Endothelial cell of umbilical vein (primary cell): ENCODE data around the gene ADIPOQ. TPM values are rescaled to one million over a fixed set of nuclear protein-coding genes. Genes with fewer than 3 reads are reported as not detected.

Source experiments
- BruUV-seq: library from RNA; stranded (reverse); fragments of 400-500 nt; replicated peaks from 2 replicates; lab custom pipeline; 2021; lab: Mats Ljungman, UMichigan
- CTCF ChIA-PET: fragments of 300-600, 350-600 bp; sonication (Branson Sonifier 250); formaldehyde crosslinking; loops from one replicate; lab custom pipeline; 2021; ENCODE audit warnings: antibody characterized with exemption, inconsistent platforms; lab: Charles Lee
- POLR2A ChIA-PET: fragments of 300-600, 350-600 bp; sonication (Branson Sonifier 250); formaldehyde crosslinking; loops from one replicate; lab custom pipeline; 2021; ENCODE audit warnings: antibody characterized with exemption, inconsistent platforms; lab: Charles Lee
- DNase-seq: peaks from one replicate; pipeline ENCODE4 v3.0.0-alpha.2; 2011; ENCODE audit warnings: low read depth, low spot score
- FAIRE-seq: peaks from 2 replicates; lab custom pipeline; 2011; peaks lifted over from hg19 to GRCh38; lab: Jason Lieb, UNC
- H2AFZ ChIP-seq: 2 replicates; pipeline ENCODE4 v1.6.0; 2012; ENCODE audit warnings: low read depth, low read length, control low read depth, inconsistent platforms
- H3K27ac ChIP-seq: 2 replicates; pipeline ENCODE4 v1.5.1; 2011; ENCODE audit warnings: low read depth, mild to moderate bottlenecking, control low read depth, low read length, moderate library complexity; ENCODE audit not compliant: insufficient read depth
- H3K27me3 ChIP-seq, 2 experiments: 2 replicates each; pipeline versions ENCODE4 v1.6.0 to v1.6.1; 2011; ENCODE audit warnings: low read length in 2 of 2, mixed read lengths in 1 of 2; ENCODE audit not compliant: control insufficient read depth in 2 of 2, insufficient read depth in 2 of 2
- H3K36me3 ChIP-seq, 2 experiments: 2 replicates in 1 of 2; 3 replicates in 1 of 2; pipeline ENCODE4 v1.5.1; 2011; ENCODE audit warnings: low read length in 2 of 2, mild to moderate bottlenecking in 1 of 2, moderate library complexity in 1 of 2; ENCODE audit not compliant: control insufficient read depth in 2 of 2, insufficient read depth in 2 of 2; ENCODE audit errors: extremely low read depth in 1 of 2
- H3K4me1 ChIP-seq: 3 replicates; pipeline ENCODE4 v1.5.1; 2011; ENCODE audit warnings: mild to moderate bottlenecking, low read length; ENCODE audit not compliant: control insufficient read depth, insufficient read depth; ENCODE audit errors: extremely low read depth
- H3K4me2 ChIP-seq: 2 replicates; pipeline ENCODE4 v1.6.1; 2011; ENCODE audit warnings: low read length, control low read depth, mixed read lengths; ENCODE audit not compliant: insufficient read depth
- H3K4me3 ChIP-seq, 3 experiments: fragments of 200-600 bp in 1 of 3; sonication (generic), shearing (Covaris generic) in 1 of 3; replicated peaks in 1 of 3; 2 replicates each; pipeline ENCODE4 v1.5.1; 2011 to 2016; ENCODE audit warnings: control low read depth in 3 of 3, low read length in 3 of 3, mild to moderate bottlenecking in 2 of 3, inconsistent platforms in 1 of 3, low read depth in 1 of 3, moderate library complexity in 1 of 3; ENCODE audit not compliant: insufficient read depth in 1 of 3
- H3K79me2 ChIP-seq: 2 replicates; pipeline ENCODE4 v1.6.0; 2012; ENCODE audit warnings: low read length, inconsistent platforms; ENCODE audit not compliant: control insufficient read depth, insufficient read depth
- H3K9ac ChIP-seq: replicated peaks from 2 replicates; pipeline ENCODE3; 2011; ENCODE audit warnings: low read length, control low read depth; ENCODE audit not compliant: insufficient read depth; ENCODE audit errors: extremely low read depth
- H3K9me1 ChIP-seq: replicated peaks from 3 replicates; pipeline ENCODE4 v1.6.0; 2011; ENCODE audit warnings: mild to moderate bottlenecking, low read length; ENCODE audit not compliant: control insufficient read depth, insufficient read depth; ENCODE audit errors: extremely low read depth
- H3K9me3 ChIP-seq: replicated peaks from 2 replicates; pipeline ENCODE4 v1.5.1; 2012; ENCODE audit warnings: low read length, inconsistent platforms; ENCODE audit not compliant: control insufficient read depth, insufficient read depth
- H4K20me1 ChIP-seq: replicated peaks from 2 replicates; pipeline ENCODE3; 2011; ENCODE audit warnings: mild to moderate bottlenecking, low read length; ENCODE audit not compliant: control insufficient read depth, insufficient read depth; ENCODE audit errors: extremely low read depth
- EZH2 ChIP-seq: IDR thresholded peaks from 2 replicates; pipeline ENCODE4 v1.6.1; 2012; ENCODE audit warnings: borderline replicate concordance, low read depth, mild to moderate bottlenecking, moderate library complexity, low read length, inconsistent platforms; ENCODE audit not compliant: severe bottlenecking
- FOS ChIP-seq: IDR thresholded peaks from 2 replicates; pipeline ENCODE4 v1.6.1; 2011; ENCODE audit warnings: mild to moderate bottlenecking, low read length, moderate library complexity, borderline replicate concordance; ENCODE audit not compliant: insufficient read depth
- GATA2 ChIP-seq: IDR thresholded peaks from 2 replicates; pipeline ENCODE4 v1.7.0; 2011; ENCODE audit warnings: low read depth, mild to moderate bottlenecking, moderate library complexity, mixed read lengths, low read length; ENCODE audit not compliant: insufficient read length, insufficient read depth
- JUN ChIP-seq: IDR thresholded peaks from 2 replicates; pipeline ENCODE4 v1.6.1; 2011; ENCODE audit warnings: borderline replicate concordance, low read depth; ENCODE audit not compliant: insufficient read length, insufficient read depth
- MYC ChIP-seq: IDR thresholded peaks from one replicate; pipeline ENCODE4 v1.6.1; 2011; ENCODE audit warnings: mild to moderate bottlenecking, low read depth, low read length
- POLR2A ChIP-seq: IDR thresholded peaks from 2 replicates; pipeline ENCODE4 v1.6.1; 2012; ENCODE audit warnings: low read depth, mild to moderate bottlenecking, control low read depth, low read length
- POLR2AphosphoS5 ChIP-seq: IDR thresholded peaks from 2 replicates; pipeline ENCODE4 v1.6.1; 2012; ENCODE audit warnings: low read depth, mild to moderate bottlenecking, control low read depth, low read length, moderate library complexity; ENCODE audit not compliant: insufficient read depth
- dilution Hi-C: fragments of 300-500 bp; cut with MboI; formaldehyde crosslinking; loops from one replicate; pipeline ENCODE4 v1.15.0; 2019; ENCODE audit warnings: low sequenced_read_pairs; ENCODE audit not compliant: extremely low pct_ligation_motif_present
- intact Hi-C: fragments of 100-400 bp; cut with micrococcal nuclease; formaldehyde crosslinking; loops from one replicate; pipeline ENCODE4 v1.10.0; 2022
- polyA plus RNA-seq, 4 experiments: library from polyadenylated mRNA; depleted of rRNA in 3 of 4; stranded (reverse) in 3 of 4; unstranded in 1 of 4; fragments of >200 nt; gene quantifications; 2 replicates each; pipeline versions ENCODE4 v1.2.1 to v1.2.3, GENCODE V29; 2011 to 2012; ENCODE audit warnings: missing spikeins in 1 of 4
- total RNA-seq: library from RNA; stranded (reverse); gene quantifications from 2 replicates; pipeline ENCODE4 v1.2.3, GENCODE V29; 2021
- TF ChIP-seq, protein P1 (sequence below): IDR thresholded peaks from 2 replicates; pipeline ENCODE4 v1.6.1; 2011; ENCODE audit not compliant: insufficient read depth, insufficient read length
- TF ChIP-seq, protein P2 (sequence below), 2 donors: IDR thresholded peaks; 1 replicate in 1 of 2; 2 replicates in 1 of 2; pipeline ENCODE4 v1.5.1; 2011; ENCODE audit warnings: low read length in 2 of 2, mild to moderate bottlenecking in 2 of 2, moderate library complexity in 2 of 2, control low read depth in 1 of 2, inconsistent platforms in 1 of 2, low read depth in 1 of 2; ENCODE audit not compliant: insufficient read depth in 1 of 2; ENCODE audit errors: extremely low read depth in 1 of 2

Gene ADIPOQ
- total and polyA plus RNA-seq, 2 donors (not counting 3 experiments of a cell fraction or from before 2014, with no cell fraction given): not detected

DNA sequence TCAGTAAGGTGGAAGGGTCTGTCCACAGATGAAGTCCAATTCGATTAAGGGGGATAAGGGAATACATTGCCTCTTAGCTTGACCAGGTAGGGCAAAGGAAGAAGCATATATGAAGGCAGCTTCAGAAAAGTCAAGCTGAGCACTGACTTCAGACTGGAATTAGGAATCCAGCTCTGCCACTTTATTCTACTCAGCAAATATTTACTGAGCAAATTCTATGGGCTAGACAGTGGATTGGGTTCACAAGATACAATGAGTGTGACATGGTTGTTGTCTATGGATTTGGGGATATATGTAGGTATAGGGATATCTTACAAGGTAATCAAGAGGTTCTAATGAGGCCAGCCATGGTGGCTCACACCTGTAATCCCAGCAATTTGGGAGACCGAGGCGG is 526 bp downstream of the ADIPOQ start:
- H3K79me2 ChIP-seq: no peaks in the 10 kb centered on the region
- BruUV-seq: no TSS peak
- dilution Hi-C loops (no loop called here), intact Hi-C loops (no loop called here)
- no peaks in the 10 kb centered on the region for H3K9me1 ChIP-seq
- H3K9me3 ChIP-seq: no peaks in the 10 kb centered on the region
- DNase-seq: no peak
- no peak overlapping the region for H3K9ac ChIP-seq
- no peaks in the 10 kb centered on the region for H3K36me3 ChIP-seq
- no peaks in the 10 kb centered on the region for H3K4me1 ChIP-seq
- CTCF ChIA-PET: interaction anchor here (0.7 to 1.5 kb wide), 2 partner anchors 75 to 322 kb away, joined by 3 to 7 read pairs; no protein-coding TSS in a partner anchor
- H3K4me2 ChIP-seq: no peak overlapping the region
- POLR2A ChIA-PET: no interaction called here
- TF ChIP-seq, protein P1, sequence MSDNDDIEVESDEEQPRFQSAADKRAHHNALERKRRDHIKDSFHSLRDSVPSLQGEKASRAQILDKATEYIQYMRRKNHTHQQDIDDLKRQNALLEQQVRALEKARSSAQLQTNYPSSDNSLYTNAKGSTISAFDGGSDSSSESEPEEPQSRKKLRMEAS: no peak
- TF ChIP-seq MYC (no peak), EZH2 (no peak), JUN (no peak), GATA2 (no peak), POLR2AphosphoS5 (no peak), POLR2A (no peak), FOS (no peak)
- TF ChIP-seq, protein P2, sequence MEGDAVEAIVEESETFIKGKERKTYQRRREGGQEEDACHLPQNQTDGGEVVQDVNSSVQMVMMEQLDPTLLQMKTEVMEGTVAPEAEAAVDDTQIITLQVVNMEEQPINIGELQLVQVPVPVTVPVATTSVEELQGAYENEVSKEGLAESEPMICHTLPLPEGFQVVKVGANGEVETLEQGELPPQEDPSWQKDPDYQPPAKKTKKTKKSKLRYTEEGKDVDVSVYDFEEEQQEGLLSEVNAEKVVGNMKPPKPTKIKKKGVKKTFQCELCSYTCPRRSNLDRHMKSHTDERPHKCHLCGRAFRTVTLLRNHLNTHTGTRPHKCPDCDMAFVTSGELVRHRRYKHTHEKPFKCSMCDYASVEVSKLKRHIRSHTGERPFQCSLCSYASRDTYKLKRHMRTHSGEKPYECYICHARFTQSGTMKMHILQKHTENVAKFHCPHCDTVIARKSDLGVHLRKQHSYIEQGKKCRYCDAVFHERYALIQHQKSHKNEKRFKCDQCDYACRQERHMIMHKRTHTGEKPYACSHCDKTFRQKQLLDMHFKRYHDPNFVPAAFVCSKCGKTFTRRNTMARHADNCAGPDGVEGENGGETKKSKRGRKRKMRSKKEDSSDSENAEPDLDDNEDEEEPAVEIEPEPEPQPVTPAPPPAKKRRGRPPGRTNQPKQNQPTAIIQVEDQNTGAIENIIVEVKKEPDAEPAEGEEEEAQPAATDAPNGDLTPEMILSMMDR (IDR thresholded peaks at IDR 0.05; ENCODE audit: extremely low read depth in 1 of 2, insufficient read depth in 1 of 2, low read depth in 1 of 2, low read length in 2 of 2): no peak
- no peak for FAIRE-seq
- no peak overlapping the region for H2AFZ ChIP-seq
- no peak overlapping the region for H3K27ac ChIP-seq
- H3K27me3 ChIP-seq: no peaks in the 10 kb centered on the region
- no peak overlapping the region for H3K4me3 ChIP-seq
- no peaks in the 10 kb centered on the region for H4K20me1 ChIP-seq
